Measurements from ENCODE around the gene MAP4K3. TPM values are rescaled to one million over a fixed set of nuclear protein-coding genes. Genes with fewer than 3 reads are reported as not detected.

Gene MAP4K3
- total and polyA plus RNA-seq, 2 donors from 2014 or later = 14.9 to 39.5 TPM

- no peak for FAIRE-seq
- Histone ChIP-seq H3K4me3 (ENCODE audit: low read length in 3 of 3) (no peak overlapping the region), H3K9ac (ENCODE audit: low read length in 3 of 3) (no peak overlapping the region), H3K27ac (ENCODE audit: low read depth in 2 of 2, low read length in 2 of 2) (no peak overlapping the region), H3K36me3 (ENCODE audit: control insufficient read depth in 2 of 3, insufficient read depth in 3 of 3, low read length in 3 of 3) (no peaks in the 10 kb centered on the region), H3K27me3 (ENCODE audit: control insufficient read depth, insufficient read depth, low read length) (no peaks in the 10 kb centered on the region), H3K4me1 (ENCODE audit: control insufficient read depth in 2 of 3, insufficient read depth in 2 of 3, low read depth in 1 of 3, low read length in 3 of 3) (peaks cover 2 to 30% (median 18%) of the 10 kb centered on the region in 3 donors), H3K9me3 (ENCODE audit: control insufficient read depth in 2 of 3, insufficient read depth in 1 of 3, low read length in 3 of 3) (no peaks in the 10 kb centered on the region)
- TF ChIP-seq CTCF (IDR thresholded peaks at IDR 0.05; ENCODE audit: borderline replicate concordance, extremely low read depth, insufficient read depth) = no peak
- no peak for DNase-seq
- intact Hi-C loops (cut with DNase I) = no loop called here
Measured at GRCh38 chr2:39403311-39403710, 33.8 kb downstream of the MAP4K3 start.

DNA sequence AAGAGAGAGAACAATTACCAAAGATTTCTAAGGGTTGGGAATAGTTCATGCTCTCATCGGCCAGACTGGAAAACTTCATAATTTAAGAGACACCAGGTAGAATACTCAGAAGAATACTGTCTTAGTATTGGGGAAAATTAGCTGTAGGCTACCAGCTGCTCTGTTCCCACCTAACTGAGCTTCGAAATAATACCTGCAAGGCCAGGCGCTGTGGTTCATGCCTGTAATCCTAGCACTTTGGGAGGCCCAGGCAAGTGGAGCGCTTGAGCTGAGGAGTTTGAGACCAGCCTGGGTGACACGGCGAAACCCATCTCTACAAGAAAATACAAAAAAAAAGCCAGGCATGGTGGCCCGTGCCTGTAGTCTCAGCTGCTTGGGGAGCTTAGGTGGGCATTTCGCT lies 35.8 kb downstream of the MAP4K3 start:
- intact Hi-C loops (cut with DNase I) = no loop called here
- DNase-seq = no peak
- H3K9me3 ChIP-seq (ENCODE audit: control insufficient read depth in 2 of 3, insufficient read depth in 1 of 3, low read length in 3 of 3) = no peaks in the 10 kb centered on the region
- H3K36me3 ChIP-seq (ENCODE audit: control insufficient read depth in 2 of 3, insufficient read depth in 3 of 3, low read length in 3 of 3) = no peaks in the 10 kb centered on the region
- no peak overlapping the region for H3K4me3 ChIP-seq (ENCODE audit: low read length in 3 of 3)
- TF ChIP-seq CTCF (IDR thresholded peaks at IDR 0.05; ENCODE audit: borderline replicate concordance, extremely low read depth, insufficient read depth) = no peak
- H3K4me1 ChIP-seq (ENCODE audit: control insufficient read depth in 2 of 3, insufficient read depth in 2 of 3, low read depth in 1 of 3, low read length in 3 of 3) = peaks cover 0 to 21% (median 13%) of the 10 kb centered on the region in 3 donors
- no peak overlapping the region for H3K27ac ChIP-seq (ENCODE audit: low read depth in 2 of 2, low read length in 2 of 2)
- FAIRE-seq = no peak
- no peaks in the 10 kb centered on the region for H3K27me3 ChIP-seq (ENCODE audit: control insufficient read depth, insufficient read depth, low read length)
- no peak overlapping the region for H3K9ac ChIP-seq (ENCODE audit: low read length in 3 of 3)

- H3K9me3 ChIP-seq (ENCODE audit: control insufficient read depth in 2 of 3, insufficient read depth in 1 of 3, low read length in 3 of 3) = no peaks in the 10 kb centered on the region
- H3K27ac ChIP-seq (ENCODE audit: low read depth in 2 of 2, low read length in 2 of 2) = no peak overlapping the region
- H3K27me3 ChIP-seq (ENCODE audit: control insufficient read depth, insufficient read depth, low read length) = no peaks in the 10 kb centered on the region
- H3K4me1 ChIP-seq (ENCODE audit: control insufficient read depth in 2 of 3, insufficient read depth in 2 of 3, low read depth in 1 of 3, low read length in 3 of 3) = peaks cover 0 to 19% (median 9%) of the 10 kb centered on the region in 3 donors
- intact Hi-C loops (cut with DNase I) = no loop called here
- DNase-seq (peak in 1 of 5 donors; percentile 37), FAIRE-seq (no peak)
- H3K9ac ChIP-seq (ENCODE audit: low read length in 3 of 3) = no peak overlapping the region
- no peaks in the 10 kb centered on the region for H3K36me3 ChIP-seq (ENCODE audit: control insufficient read depth in 2 of 3, insufficient read depth in 3 of 3, low read length in 3 of 3)
- no peak overlapping the region for H3K4me3 ChIP-seq (ENCODE audit: low read length in 3 of 3)
- no peak for TF ChIP-seq CTCF (IDR thresholded peaks at IDR 0.05; ENCODE audit: borderline replicate concordance, extremely low read depth, insufficient read depth)
Measured at GRCh38 chr2:39399570-39399969, 37.5 kb downstream of the MAP4K3 start.

DNA sequence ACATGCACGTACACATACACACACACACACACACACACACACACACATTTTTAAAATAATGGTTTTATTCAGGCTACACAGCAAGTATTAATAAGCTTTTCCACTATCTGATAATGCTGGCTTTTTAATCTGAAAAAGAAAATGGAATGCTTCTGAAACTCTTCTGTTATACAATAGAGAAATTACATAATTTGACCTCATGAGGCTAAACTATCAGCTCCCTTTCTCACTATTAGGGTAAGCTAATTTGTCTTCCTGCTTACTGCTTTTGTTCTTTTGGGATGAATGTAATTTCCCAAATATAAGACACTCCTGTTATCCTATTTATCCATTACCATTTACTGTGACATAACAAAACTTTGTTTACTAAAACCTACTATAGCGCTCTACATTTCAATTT lies 41.8 kb downstream of the MAP4K3 start:
- Histone ChIP-seq H3K27ac (ENCODE audit: low read depth in 2 of 2, low read length in 2 of 2) (no peak overlapping the region), H3K9ac (ENCODE audit: low read length in 3 of 3) (no peak overlapping the region), H3K27me3 (ENCODE audit: control insufficient read depth, insufficient read depth, low read length) (no peaks in the 10 kb centered on the region), H3K4me1 (ENCODE audit: control insufficient read depth in 2 of 3, insufficient read depth in 2 of 3, low read depth in 1 of 3, low read length in 3 of 3) (peaks cover 0 to 17% (median 13%) of the 10 kb centered on the region in 3 donors), H3K9me3 (ENCODE audit: control insufficient read depth in 2 of 3, insufficient read depth in 1 of 3, low read length in 3 of 3) (no peaks in the 10 kb centered on the region), H3K4me3 (ENCODE audit: low read length in 3 of 3) (no peak overlapping the region), H3K36me3 (ENCODE audit: control insufficient read depth in 2 of 3, insufficient read depth in 3 of 3, low read length in 3 of 3) (no peaks in the 10 kb centered on the region)
- no peak for FAIRE-seq
- intact Hi-C loops (cut with DNase I) = no loop called here
- TF ChIP-seq CTCF (IDR thresholded peaks at IDR 0.05; ENCODE audit: borderline replicate concordance, extremely low read depth, insufficient read depth) = no peak
- no peak for DNase-seq
